Measurements from ENCODE around the gene GLOD4.
"Not testable (repeated sequence)": the region's sequence is repeated elsewhere in the genome, so short reads cannot be mapped to it uniquely, and the experiment has no call there.

The GLOD4 gene

DNA sequence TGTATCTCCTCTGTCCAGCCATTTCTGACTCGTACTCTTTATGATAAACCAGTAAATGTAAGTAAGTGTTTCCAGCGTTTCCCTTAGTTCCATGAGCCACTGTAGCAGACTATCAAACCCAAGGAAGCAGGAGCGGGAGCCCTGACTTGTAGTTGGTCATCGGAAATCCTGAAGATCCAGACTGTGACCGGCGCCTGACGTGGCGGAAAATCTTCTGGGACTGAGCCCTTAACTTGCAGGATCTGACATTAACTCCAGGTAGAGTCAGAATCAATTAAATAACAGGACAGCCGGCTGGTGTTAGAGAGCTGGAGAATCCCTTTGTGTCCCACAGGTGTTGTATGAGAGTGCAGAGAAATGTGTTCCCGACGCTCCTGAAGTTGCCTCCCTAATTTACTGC lies 4.0 kb downstream of the GLOD4 start:
- no peak for DNase-seq (ENCODE audit: low read depth in 4 of 4, low spot score in 1 of 4)

- no peak for DNase-seq (ENCODE audit: low read depth in 4 of 4, low spot score in 1 of 4)
Measured at GRCh38 chr17:774313-774584, 7.8 kb downstream of the GLOD4 start.

DNA sequence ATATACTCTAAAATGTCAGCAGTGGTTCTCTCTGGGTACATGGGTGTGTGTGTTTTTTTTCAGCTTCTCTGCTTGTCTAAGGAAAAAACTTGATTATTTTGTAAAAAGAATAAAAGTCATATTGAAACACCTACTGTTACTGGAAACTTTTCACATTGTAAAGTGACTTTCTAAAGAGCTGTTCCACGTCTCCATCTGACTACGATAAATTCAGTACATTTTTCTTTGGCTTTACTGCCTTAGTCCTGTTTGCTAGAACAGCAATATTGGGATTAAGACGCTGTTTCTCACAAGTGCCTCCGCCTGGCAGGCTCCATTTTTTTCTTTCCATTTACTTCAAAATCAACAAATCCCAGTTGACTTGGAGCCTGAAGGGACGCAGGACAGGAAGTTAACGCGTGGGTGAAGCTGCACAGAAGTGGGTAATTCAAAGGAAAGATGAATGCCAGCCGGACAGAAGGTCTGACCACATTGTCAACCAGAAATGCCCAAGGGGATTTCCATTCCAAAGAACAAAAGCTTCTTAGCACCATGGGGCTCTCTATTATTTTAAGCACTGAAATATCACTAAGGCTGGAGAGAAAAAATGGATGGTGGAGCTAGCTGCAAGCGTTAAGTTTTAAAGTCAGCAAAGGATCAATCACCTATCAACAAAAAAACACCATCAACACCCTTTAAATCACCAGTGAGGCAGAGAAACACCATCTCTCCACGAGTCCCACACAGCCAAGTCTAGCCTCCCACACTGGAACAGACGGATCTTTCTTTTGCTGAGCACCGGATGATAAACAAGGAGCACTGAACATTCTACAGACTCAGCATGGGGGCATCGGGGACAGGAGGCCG lies 8.4 kb downstream of the GLOD4 start:
- DNase-seq (ENCODE audit: low read depth in 4 of 4, low spot score in 1 of 4): no peak

- no peak for DNase-seq (ENCODE audit: low read depth in 4 of 4, low spot score in 1 of 4)
Measured at GRCh38 chr17:773016-773415, 9.1 kb downstream of the GLOD4 start.

DNA sequence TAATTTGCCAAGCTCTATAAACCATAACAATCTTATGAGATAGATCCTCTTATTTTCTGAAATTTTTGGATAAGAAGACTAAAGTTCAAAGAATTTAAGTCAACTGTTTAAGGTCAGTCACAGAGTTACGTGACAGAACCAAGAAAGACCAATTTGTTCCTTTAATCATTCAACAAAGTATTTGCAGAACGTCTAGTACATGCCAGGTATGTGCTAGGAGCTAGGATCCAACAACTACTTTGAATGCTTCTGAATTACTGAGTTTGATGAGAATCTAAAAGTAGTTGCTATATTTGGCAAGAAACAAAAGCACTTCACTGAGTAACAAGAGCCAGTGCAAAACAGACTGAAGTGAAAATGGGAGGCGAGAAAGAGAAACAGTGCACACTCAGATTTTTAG lies 15.0 kb downstream of the GLOD4 start:
- no peak for DNase-seq (ENCODE audit: low read depth in 4 of 4, low spot score in 1 of 4)

DNA sequence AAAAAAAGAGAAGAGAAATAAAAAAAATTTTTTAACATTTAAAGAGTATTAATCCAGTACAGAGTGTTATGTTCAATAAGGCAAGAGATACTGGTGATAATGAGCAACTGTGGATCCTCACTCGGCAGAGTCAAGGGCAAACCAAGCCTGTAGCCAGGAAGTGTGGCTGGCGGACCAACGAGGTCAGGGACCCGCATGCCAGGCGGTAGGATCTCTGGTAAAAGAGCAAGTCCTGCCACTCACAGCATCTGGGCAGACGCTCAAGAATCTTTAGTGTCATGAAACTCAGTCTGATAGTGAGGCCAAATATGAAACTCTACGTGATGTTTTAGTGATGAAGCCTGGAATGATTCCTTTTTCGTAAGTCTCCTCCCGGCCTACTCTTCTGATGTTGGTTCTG lies 21.7 kb downstream of the GLOD4 start:
- DNase-seq (ENCODE audit: low read depth in 4 of 4, low spot score in 1 of 4): no peak

GRCh38 chr17:759964-760363 lies 22.1 kb downstream of the GLOD4 start:
- DNase-seq (ENCODE audit: low read depth in 4 of 4, low spot score in 1 of 4): no peak

GRCh38 chr17:756010-756567 lies 26.0 kb downstream of the GLOD4 start:
- DNase-seq (ENCODE audit: low read depth in 4 of 4, low spot score in 1 of 4): not testable (repeated sequence)

GRCh38 chr17:755319-755961 lies 26.6 kb downstream of the GLOD4 start:
- DNase-seq (ENCODE audit: low read depth in 4 of 4, low spot score in 1 of 4): not testable (repeated sequence)

DNA sequence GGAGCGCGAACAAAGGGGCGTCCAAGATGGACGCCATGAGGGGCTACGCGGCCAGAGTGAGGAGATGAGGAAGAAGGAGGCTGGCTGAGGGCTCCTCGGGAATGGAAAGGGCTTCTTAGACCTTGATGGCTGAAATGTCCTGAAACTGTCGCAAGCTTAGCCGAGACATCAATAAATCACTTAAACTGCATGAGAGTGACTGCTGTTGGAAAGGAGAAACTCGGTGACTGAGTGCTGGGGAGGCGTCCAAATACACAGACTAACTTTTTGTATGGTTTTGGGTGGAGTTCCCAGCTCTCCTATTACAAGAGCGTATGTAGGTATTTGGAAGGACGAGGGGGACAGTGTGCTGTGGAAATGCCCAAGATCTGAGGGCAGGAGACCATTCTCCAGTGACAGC lies 28.7 kb downstream of the GLOD4 start:
- DNase-seq (ENCODE audit: low read depth in 4 of 4, low spot score in 1 of 4): no peak

DNA sequence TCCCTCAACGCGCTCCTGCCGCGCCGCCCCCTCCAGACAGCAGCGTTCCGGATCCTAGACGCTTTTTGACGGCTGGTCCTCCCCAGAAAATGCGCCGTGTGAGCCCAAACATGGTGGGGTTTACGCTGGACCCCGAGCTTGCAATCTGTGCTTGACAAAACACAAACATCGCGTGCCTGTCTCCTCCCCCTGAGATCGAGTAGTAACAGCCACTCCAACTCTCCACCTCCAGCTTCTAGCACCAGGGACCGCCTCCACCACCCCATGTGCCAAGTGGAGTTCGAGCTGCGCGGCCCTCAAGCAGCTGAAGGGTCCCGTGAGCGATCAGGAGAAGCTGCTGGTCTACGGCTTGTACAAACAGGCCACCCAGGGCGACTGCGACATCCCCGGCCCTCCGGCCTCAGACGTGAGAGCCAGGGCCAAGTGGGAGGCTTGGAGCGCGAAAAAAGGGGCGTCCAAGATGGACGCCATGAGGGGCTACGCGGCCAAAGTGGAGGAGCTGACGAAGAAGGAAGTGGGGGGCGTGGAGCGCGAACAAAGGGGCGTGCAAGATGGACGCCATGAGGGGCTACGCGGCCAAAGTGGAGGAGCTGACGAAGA lies 29.4 kb downstream of the GLOD4 start:
- DNase-seq (ENCODE audit: low read depth in 4 of 4, low spot score in 1 of 4): no peak

DNA sequence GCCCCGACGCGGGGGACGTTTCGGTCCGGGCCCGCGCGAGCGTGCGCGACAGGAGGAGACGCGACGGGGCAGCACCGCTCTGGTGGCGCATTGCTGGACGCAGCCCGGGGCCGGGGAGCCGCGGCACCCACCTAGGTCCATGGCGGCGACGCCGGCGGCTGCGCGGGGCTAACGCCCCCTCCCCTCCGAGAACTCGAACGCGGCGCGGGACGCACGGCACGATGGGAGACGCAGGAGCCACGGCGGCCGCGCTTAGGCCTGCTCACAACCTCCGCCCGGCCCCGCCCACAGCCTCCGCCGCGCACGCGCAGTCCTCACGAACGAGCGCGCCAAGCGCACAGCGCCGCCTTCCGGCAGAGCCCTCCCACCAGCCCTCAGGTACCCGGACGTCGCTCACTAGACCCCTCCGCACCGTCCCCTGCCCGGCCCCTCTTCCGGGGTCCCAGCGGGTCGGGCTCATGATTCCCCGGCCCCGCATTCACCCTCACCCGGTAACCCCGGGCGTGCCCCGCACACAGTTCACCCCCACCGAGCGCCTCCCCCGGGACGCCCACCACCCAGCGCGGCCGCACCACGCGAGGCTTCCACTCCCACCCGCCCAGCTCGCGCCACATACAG lies 30.0 kb downstream of the GLOD4 start, which contains the start of gene GEMIN4:
Gene GEMIN4 (minus strand): TSS at position 263 of the 618 bp plus-strand sequence. CDS start 122 bp downstream, at position 141.
- DNase-seq (ENCODE audit: low read depth in 4 of 4, low spot score in 1 of 4): peak; percentile 94 to 100 (median 98)

DNA sequence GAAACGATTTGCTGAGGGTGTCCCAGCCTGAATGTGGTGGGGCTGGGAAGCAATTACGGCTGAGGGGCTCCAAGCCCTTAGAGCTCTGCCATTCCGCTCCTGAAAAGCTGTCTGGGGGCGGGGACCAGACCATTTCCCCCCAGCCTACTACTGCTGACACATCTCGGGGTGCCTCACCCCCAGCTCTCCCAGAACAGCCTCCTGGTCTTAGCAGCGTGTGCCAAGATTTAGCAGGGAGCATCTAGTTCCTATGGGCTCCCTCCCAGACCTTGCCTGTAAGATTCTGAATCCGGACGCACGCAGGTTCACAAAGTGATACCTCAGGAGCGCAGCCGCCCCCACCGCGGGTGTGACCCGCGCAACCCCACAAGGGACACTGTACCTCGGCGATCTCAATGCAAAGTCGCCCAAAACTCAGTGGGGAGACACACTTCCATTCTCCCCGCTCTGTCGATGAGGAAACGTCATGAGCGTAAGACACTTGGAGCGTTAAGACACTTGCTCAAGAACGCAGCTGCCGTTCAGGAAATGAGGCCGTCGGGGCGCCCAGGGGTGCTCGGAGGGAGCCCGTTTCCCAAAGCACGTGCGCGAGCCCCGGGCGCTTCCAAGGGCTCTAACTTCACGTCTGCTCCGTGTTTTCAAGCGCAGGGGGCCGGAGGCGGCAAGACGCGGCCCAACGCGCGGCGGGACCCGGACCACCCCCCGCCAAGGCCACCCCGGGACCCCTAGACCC lies 30.6 kb downstream of the GLOD4 start:
- peak in 1 of 4 experiments; percentile 31 for DNase-seq (ENCODE audit: low read depth in 4 of 4, low spot score in 1 of 4)

GRCh38 chr17:750431-751037 lies 31.5 kb downstream of the GLOD4 start:
- no peak for DNase-seq (ENCODE audit: low read depth in 4 of 4, low spot score in 1 of 4)

- DNase-seq (ENCODE audit: low read depth in 4 of 4, low spot score in 1 of 4): not testable (repeated sequence)
Measured at GRCh38 chr17:749359-749758, 32.7 kb downstream of the GLOD4 start.

- not testable (repeated sequence) for DNase-seq (ENCODE audit: low read depth in 4 of 4, low spot score in 1 of 4)
Measured at GRCh38 chr17:748604-749003, 33.5 kb downstream of the GLOD4 start.

DNA sequence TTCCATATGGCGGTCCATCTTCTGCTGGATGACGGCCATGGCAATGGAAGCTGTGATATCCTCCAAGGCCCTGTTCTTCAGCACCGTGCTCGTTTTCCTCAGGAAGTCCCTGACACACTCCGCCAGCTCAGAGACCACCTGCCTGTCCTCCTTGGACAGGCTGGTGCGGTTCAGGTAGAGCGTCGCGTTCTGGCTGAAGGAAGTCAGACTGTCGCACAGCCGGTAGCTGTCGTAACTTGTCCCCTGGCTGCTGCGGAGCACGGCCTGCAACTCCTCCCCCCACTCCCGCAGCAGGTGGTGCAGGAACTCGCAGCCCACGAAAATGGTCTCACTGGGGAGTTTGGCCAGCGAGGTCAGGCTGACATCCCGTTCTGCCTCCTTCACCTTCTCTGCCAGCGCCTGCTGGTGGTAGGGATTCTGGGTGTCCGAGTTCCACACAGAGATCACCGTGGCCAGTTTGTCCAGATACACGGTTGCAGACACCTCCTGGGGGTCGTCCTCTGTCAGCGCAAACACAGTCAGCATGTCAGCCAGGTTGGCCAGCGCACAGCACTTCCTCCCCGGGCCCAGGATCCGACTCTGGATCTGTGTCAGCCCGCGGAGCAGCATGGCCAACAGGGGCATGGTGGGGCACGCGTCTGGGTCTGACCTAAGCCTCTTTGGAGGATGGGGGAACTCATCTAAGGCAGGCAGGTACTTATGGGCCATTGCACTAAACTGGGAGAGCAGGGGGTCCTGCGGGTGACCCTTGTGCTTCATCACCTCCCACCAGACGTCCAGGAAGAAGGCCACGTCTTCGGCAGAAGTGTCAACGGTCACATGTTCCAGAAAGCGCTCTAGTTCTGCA lies 35.1 kb downstream of the GLOD4 start:
- DNase-seq (ENCODE audit: low read depth in 4 of 4, low spot score in 1 of 4): no peak

- no peak for DNase-seq (ENCODE audit: low read depth in 4 of 4, low spot score in 1 of 4)
Measured at GRCh38 chr17:746181-746580, 35.9 kb downstream of the GLOD4 start.

DNA sequence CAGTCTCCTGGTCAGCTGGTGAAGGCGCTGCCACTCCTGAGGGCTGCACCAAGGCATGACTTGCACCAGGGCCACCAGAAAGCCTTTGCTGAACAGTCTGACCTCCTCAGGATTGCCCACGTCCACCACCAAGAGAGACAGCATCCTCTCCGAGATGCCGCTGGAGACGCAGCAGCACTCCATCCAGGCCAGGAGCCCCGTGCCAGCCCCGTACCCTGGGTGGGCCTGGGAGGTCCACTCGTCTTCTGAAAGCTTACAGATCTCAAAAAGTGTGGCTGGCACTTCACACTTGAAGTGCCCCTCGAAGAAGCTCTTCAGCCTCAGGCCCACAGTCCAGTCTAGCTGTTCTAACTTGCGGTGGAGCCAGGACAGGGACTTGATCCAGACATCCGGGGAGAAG lies 36.7 kb downstream of the GLOD4 start:
- no peak for DNase-seq (ENCODE audit: low read depth in 4 of 4, low spot score in 1 of 4)

DNA sequence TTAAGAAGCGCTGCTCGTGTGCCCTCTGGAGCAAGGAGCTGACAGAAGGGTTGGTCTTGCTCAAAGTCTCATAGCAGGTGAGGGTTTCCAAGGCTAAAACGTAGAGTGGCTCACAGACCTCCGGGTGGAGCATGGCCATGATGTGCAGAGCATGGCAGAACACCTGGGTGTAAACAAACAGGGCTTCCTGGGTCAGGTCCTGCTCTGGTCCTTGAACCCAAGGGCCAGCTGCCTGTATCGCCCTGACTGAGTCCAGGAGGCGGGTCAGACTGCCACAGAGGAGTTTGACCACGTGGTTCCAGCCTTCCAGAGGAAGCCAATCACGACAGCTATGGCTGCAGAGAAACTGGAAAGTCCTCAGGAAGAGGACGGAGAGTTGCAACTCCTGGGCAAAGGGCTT lies 37.1 kb downstream of the GLOD4 start:
- no peak for DNase-seq (ENCODE audit: low read depth in 4 of 4, low spot score in 1 of 4)

Measured in stimulated activated CD4-positive, alpha-beta T cell treated with anti-CD3 and anti-CD28 coated beads, Interleukin-1b, Interleukin-23, amount 100 ng/mL, for 24 hours (primary cell).